ENCODE data around the gene ARL13B.

DNA sequence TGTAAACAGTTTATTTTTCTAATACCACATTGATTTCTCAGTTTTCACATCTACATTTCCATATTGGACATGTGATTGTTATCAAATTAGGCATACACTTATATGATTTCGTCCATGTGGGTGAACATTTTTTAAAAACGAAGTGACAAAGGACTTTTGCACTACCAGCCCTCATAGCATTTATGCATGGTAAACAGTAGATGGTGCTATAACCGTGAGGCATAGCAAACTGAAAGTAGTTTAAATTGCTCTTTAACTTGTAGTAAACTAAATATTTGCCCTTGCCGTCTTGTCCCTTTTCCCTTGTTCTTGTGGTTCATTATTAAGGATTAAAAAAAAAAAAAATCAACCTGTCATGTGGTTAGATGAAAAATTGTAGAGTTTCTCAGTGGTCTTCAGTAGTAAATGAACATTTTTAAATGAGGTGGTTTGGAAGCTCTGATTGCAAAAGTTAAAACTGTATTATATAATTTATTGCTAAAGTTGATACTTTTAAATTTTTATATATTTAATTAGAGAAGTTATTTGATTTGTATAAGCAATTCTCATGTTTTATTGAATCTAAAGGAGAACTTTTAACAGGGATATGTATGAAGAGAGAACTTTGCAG, 24.5 kb downstream of the ARL13B start:
- TF ChIP-seq, protein P1, sequence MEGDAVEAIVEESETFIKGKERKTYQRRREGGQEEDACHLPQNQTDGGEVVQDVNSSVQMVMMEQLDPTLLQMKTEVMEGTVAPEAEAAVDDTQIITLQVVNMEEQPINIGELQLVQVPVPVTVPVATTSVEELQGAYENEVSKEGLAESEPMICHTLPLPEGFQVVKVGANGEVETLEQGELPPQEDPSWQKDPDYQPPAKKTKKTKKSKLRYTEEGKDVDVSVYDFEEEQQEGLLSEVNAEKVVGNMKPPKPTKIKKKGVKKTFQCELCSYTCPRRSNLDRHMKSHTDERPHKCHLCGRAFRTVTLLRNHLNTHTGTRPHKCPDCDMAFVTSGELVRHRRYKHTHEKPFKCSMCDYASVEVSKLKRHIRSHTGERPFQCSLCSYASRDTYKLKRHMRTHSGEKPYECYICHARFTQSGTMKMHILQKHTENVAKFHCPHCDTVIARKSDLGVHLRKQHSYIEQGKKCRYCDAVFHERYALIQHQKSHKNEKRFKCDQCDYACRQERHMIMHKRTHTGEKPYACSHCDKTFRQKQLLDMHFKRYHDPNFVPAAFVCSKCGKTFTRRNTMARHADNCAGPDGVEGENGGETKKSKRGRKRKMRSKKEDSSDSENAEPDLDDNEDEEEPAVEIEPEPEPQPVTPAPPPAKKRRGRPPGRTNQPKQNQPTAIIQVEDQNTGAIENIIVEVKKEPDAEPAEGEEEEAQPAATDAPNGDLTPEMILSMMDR (IDR thresholded peaks at IDR 0.05), result no peak
- TF ChIP-seq ESRRA (CRISPR knock-in tag; IDR thresholded peaks at IDR 0.05; ENCODE audit: borderline replicate concordance) (no peak), ZNF219 (CRISPR knock-in tag; IDR thresholded peaks at IDR 0.05; ENCODE audit: borderline replicate concordance) (no peak), NR2C2 (CRISPR knock-in tag; IDR thresholded peaks at IDR 0.05) (no peak), SP1 (CRISPR knock-in tag; conservative IDR thresholded peaks at IDR 0.05) (no peak), NFYB (CRISPR knock-in tag; conservative IDR thresholded peaks at IDR 0.05; ENCODE audit: low read depth) (no peak), CBFB (CRISPR knock-in tag; IDR thresholded peaks at IDR 0.05; ENCODE audit: low read depth) (no peak), ZNF263 (CRISPR knock-in tag; IDR thresholded peaks at IDR 0.05; ENCODE audit: low read depth) (no peak), ELF4 (CRISPR knock-in tag; IDR thresholded peaks at IDR 0.05; ENCODE audit: low read depth) (no peak)
- TF ChIP-seq, protein P2, sequence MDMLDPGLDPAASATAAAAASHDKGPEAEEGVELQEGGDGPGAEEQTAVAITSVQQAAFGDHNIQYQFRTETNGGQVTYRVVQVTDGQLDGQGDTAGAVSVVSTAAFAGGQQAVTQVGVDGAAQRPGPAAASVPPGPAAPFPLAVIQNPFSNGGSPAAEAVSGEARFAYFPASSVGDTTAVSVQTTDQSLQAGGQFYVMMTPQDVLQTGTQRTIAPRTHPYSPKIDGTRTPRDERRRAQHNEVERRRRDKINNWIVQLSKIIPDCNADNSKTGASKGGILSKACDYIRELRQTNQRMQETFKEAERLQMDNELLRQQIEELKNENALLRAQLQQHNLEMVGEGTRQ (CRISPR knock-in tag; IDR thresholded peaks at IDR 0.05), result no peak
- TF ChIP-seq, protein P3, sequence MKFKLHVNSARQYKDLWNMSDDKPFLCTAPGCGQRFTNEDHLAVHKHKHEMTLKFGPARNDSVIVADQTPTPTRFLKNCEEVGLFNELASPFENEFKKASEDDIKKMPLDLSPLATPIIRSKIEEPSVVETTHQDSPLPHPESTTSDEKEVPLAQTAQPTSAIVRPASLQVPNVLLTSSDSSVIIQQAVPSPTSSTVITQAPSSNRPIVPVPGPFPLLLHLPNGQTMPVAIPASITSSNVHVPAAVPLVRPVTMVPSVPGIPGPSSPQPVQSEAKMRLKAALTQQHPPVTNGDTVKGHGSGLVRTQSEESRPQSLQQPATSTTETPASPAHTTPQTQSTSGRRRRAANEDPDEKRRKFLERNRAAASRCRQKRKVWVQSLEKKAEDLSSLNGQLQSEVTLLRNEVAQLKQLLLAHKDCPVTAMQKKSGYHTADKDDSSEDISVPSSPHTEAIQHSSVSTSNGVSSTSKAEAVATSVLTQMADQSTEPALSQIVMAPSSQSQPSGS (CRISPR knock-in tag; IDR thresholded peaks at IDR 0.05; ENCODE audit: borderline replicate concordance, low read depth), result no peak
- TF ChIP-seq, protein P4, sequence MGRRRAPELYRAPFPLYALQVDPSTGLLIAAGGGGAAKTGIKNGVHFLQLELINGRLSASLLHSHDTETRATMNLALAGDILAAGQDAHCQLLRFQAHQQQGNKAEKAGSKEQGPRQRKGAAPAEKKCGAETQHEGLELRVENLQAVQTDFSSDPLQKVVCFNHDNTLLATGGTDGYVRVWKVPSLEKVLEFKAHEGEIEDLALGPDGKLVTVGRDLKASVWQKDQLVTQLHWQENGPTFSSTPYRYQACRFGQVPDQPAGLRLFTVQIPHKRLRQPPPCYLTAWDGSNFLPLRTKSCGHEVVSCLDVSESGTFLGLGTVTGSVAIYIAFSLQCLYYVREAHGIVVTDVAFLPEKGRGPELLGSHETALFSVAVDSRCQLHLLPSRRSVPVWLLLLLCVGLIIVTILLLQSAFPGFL (CRISPR knock-in tag; IDR thresholded peaks at IDR 0.05; ENCODE audit: borderline replicate concordance), result no peak
- TF ChIP-seq, protein P5, sequence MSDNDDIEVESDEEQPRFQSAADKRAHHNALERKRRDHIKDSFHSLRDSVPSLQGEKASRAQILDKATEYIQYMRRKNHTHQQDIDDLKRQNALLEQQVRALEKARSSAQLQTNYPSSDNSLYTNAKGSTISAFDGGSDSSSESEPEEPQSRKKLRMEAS (CRISPR knock-in tag; IDR thresholded peaks at IDR 0.05), result no peak

Data from WTC11 (cell line).